Activated naive CD4-positive, alpha-beta T cell (primary cell): ENCODE measurements around the gene ANKRD23.
A peak's percentile ranks its signal among the peaks of the same experiment; 100 is the strongest.
"Not testable (repeated sequence)": the region's sequence is repeated elsewhere in the genome, so short reads cannot be mapped to it uniquely, and the experiment has no call there.

Experiments used
- DNase-seq, 4 experiments: peaks; one replicate each; lab custom pipeline; 2025; lab: John Stamatoyannopoulos, UW

ANKRD23 gene

DNA sequence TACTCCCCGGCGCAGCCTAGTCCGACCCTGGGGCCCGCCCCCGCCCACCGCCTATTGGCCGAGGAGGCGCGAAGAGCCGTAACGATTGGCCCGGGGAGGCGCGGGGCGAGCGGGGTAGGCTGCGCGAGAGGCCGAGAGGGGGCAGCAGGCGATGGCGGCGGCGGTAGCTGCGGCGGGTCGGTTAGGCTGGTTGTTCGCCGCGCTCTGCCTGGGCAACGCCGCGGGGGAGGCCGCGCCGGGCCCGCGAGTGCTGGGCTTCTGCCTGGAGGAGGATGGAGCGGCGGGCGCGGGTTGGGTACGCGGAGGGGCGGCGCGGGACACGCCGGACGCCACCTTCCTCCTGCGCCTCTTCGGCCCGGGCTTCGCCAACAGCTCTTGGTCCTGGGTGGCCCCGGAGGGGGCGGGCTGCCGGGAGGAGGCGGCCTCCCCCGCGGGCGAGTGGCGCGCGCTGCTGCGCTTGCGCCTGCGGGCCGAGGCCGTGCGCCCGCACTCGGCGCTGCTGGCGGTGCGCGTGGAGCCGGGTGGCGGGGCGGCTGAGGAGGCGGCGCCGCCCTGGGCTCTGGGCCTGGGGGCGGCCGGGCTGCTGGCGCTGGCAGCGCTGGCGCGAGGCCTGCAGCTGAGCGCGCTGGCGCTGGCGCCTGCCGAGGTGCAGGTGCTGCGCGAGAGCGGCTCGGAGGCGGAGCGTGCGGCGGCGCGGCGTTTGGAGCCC lies 27.5 kb downstream of the ANKRD23 start, which contains the start of gene CNNM3:
TSS of gene CNNM3 (plus strand) at position 142 of the 709 bp plus-strand sequence. CDS start at position 152, 10 bp downstream.
- DNase-seq = peak; percentile 88 to 96 (median 92)

DNA sequence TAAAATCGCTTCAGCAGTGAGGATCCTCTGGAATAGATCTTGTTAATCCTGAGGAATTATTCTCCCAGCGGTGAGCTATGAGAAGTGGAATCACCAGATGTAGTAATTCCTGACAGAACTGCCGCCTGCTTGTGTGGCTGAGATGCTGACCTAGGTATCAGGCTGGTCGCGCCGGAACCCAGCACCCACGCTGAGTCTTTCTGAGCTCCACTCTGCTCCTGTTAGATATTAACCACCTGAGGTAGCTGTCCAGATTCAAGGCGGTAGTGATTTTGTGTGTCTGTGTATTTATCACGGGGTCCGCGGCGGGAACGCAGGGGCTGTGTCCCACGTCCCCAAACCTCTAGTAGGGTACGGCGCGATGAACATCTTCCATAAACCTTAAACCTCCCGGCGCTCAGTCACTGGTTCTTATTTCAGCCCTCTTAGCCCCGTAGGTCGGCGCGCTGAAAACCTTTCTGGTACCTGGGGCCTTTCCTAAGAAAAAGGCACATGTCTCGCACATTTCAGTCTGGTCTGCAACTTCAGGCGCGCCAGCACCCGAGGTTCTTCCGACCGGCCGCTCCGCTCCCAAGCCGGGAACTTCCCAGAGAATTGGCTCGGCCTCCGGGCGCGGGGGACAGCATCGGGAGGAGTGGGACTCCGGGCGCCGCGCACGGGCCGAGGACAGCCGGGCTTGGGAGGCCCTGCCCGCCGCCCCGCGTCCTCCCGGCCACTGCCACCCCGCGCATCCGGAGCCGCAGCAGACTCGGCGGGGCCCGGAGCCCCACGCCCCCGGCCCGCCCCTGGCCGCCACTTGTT lies 28.3 kb downstream of the ANKRD23 start:
- no peak for DNase-seq

DNA sequence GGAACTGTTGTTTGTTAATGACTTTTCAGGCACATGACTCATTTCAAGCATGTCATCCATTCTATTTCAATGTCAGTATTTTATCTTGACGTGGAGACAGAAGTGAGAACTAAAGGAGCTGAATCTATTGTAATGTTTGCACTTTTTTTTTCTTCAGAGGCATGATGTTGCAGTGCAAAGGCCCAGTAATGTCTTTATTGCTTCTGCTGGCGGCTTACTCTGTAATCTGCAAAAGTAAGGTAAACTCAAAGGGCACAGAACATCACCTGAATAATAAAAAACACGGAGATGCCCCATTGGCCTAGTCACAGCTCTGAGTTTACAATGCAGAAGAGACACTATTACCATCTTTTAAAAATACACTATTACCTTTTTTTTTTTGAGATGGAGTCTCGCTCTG lies 30.2 kb downstream of the ANKRD23 start:
- DNase-seq = no peak

DNA sequence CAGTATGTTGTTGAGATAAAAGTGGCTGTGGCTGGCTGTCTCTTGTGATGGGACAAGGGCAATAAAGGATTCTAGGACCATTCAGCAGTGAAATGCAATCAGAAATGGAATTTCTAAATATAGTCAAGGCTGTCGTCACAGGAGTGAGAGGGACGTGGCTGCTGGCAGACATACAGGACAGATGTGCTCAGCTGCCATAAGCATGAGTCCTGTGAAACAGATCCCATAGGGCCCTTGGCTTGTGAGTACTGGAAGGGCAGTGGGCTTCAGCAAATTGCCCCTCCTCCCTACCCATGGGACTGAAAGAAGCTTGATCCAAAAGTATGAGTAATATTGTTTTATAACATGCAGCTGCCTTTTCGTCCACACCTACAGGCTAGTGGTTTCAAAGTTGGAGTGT lies 31.9 kb downstream of the ANKRD23 start:
- no peak for DNase-seq

DNA sequence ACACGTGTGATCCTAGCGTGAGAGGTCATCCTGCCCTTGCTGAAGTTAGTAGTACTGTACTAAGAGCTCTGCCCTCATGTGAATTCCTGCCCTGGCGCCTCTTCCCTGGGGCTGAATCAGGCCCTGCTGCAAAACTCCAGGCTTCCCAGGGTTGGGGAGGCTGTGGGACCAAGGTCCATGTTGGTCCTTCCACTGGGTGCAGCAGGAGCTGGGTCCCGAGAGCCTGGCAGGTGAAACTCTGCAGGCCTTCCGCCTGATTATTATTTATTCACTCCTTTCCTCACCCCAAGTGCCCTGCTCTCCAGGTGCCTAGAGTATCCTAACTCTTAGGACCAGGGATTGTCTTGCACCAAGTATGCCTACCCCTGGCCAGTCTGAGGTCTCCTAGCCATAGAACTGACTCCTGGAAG lies 33.0 kb downstream of the ANKRD23 start:
- no peak for DNase-seq

DNA sequence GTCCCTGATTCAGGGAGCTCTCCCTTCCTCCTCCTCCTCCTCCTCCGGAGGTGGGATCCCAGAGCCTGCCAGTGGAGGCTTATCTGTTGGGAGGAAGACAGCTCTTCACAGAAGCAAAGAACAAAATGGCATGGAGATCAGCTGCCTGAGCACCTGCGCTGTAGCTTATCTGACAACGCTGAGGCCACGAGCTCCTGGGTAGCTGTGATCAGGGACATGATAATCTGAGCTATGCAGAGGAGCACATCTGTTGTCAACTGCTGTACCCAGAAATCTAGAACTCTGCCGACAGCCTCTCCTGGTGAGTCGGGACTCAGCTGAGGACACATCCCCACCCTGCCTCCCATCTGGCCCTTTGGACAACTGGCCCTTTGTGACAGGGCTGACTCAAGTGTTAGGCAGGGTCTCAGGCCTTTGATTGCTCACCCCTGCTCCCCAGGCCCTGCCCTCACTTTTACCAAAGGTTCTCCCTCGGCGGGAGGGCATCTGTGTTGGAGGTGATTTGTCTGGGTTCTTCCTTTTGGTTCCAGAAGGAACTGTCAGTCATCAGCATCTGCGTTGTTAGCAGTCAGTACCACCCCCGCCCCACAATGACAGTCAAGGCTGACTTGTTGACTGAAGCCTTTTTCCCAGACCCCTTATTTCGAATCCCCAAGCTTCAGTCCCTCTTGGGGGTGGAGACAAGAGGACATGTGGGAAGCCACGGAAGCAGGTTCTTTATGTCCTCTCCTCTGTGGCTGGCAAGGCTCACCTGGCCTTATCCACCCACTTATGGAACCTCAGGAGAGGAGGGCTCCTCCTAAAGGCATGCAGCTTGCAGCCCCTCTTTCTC lies 33.7 kb downstream of the ANKRD23 start:
- DNase-seq = no peak

DNA sequence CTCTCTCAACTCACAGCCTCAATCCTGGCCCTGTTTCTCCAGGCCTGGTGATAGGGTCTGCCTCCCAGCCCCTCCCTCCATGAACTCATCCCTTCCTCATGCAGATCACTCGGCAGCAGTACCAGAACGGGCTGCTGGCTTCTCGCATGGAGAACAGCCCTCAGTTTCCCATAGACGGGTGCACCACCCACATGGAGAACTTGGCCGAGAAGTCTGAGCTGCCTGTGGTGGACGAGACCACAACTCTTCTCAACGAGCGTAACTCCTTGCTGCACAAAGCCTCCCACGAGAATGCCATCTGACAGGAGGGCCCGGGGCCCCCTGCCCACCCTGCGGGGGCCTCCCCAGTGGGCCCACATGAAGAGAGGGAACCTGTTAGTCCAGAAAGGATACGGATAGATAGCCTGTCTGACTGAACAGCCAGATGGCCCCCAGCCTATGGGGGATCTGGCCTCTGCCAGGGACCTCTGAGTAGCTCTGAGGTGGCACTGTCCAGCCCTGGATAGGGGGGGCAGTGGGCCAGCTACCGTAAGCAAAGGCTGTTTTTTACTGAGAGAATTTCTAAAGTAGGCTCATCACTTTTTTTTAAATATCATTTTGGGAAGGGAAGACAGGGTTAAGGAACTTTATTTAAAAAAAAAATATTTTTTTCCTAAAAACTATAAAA lies 34.5 kb downstream of the ANKRD23 start:
- no peak for DNase-seq

DNA sequence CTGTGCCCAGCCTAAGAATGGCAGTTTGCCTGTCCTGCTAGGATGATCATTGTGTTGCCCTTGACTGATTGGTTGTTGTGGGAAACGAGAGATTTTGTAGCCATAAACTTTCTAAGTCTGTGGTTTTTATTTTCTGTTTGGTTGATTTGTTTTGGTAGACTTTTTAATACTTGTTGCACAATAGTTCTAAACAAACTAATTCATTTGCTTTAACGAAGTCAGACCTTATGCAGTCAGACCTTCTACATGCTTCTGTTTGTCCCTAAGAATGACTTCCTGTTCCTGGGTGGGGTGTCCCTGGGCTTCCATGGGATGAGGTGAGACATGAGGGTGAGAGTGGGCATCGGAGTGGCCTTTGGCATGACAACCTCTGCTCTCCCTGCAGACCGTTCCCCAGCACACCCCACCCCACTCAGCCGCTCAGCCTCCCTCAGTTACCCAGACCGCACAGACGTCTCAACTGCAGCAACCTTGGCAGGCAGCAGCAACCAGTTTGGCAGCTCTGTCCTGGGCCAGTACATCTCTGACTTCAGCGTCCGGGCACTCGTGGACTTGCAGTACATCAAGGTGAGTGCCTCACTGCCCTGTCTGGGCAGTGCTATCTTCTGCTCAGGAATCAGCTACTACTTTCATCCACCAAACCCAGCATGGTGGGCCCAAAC lies 35.5 kb downstream of the ANKRD23 start:
- DNase-seq = no peak

DNA sequence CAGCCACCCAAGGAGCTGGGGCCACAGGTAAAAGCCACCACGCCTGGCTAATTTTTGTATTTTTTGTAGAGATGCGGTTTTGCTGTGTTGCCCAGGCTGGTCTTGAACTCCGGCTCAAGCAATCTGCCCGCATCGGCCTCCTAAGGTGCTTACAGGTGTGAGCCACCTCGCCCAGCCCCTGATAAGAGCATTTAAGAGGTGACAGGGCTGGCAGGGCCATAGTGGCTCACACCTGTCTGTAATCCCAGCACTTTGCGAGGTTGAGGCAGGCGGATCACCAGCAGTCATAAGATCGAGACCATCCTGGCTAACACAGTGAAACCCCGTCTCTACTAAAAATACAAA lies 36.7 kb downstream of the ANKRD23 start:
- DNase-seq = no peak

DNA sequence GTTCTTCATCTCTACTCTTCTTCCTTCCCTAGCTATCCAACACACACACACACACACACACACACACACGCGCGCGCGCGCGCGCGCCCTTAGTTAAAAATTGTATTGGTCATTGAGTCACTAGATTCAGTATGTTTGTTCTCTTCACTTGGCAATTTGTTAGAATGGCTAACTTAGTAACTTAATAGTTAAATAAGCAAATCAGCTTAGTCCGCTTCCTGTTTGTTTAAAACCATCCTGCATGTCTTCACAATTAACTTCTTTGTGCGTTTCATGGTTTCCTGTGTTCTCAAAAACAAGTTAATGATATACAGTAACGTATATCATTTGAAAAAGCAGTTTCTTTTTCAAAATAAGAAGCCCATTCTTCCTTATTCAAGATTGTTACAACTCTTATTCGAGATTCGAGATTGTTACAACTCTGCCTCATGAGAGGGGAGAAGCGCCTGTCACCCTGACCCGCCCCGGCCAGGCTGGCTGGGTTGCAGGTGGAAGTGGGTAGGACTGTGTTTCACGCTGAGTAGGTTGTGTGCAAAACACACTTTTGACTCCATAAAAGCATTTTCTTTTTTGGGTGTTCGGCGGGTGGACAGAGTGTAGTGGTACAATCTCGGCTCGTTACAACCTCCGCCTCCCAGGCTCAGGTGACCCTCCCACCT lies 37.2 kb downstream of the ANKRD23 start:
- DNase-seq = peak in 2 of 4 experiments; percentile 22 to 41

DNA sequence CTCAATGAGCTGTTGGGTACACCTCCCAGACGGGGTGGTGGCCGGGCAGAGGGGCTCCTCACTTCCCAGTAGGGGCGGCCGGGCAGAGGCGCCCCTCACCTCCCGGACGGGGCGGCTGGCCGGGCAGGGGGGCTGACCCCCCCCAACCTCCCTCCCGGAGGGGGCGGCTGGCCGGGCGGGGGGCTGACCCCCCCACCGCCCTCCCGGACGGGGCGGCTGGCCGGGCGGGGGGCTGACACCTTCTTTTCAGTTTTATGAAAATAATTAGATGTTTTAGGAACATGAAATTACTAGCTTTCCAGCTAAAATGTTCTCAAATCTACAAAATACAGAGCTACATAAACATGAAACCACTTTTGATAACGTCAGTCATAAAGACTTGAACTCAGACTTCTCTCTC lies 37.9 kb downstream of the ANKRD23 start:
- DNase-seq = not testable (repeated sequence)

DNA sequence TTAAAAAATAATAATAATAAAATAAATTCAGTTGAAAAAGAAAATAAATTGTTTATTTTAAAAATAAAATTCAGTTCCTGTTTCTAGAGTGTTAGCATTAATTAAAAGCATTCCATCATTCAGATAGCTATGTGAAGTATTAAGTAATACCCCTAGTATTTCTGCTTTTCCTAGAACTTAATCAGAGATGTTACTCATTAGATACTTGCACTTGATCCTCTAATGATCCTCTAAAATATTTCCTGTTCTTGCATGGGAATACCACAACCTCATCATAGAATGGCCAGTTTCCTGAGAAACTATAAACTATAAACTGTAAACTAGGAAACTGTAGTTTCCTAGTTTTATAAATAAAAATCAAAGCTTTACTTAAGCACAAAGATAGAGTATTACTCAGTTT lies 38.8 kb downstream of the ANKRD23 start:
- no peak for DNase-seq

DNA sequence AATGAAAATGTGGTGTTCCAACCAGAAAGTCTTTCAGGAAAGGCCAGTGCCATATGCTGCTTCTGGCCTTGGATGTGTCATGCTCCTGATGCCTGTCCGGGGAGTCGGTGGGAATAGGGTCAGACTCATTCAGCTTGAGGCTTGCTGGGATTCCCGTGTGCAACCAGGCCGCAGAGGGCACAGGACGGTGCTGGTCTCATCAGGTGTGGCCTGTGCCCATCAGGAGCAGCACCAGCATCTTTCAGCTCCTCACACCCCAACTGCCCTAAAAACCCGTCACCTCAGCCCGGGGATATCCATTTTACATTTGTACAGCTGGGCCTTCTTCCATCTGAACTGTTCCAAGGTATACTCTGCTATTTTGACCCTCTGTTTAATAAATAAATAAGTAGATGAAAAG lies 41.1 kb downstream of the ANKRD23 start:
- no peak for DNase-seq

DNA sequence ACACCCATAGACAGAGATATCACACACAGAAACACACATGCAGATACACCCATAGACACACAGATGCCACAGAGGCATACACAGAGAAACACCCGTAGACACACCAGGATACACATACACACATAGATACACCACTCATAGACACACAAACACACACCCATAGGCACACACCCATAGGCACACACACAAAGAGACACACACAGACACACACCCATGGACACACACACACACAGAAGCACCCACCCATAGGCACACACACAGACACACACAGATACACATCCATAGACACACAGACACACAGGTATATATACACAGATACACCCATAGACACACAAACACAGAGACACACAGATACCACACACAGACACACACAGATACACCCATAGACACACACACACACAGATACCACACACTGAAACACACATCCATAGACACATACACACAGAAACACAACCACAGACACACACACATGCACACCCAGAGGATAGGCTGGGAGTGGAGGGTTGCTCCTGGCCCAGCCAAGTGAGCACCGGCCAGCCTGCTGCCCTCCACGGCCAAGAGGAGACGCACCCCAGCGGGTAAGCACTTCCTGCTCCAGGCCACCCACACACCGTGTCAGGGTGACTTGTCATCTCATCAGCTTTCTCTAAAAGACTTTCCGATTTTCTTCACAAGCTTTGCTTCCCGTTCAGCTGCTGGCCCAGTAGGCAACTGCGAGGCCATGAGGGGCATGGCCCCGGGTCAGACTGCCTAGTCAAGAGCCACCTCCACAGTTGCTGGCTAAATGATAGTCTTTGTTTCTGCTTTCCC lies 41.8 kb downstream of the ANKRD23 start:
- no peak for DNase-seq

DNA sequence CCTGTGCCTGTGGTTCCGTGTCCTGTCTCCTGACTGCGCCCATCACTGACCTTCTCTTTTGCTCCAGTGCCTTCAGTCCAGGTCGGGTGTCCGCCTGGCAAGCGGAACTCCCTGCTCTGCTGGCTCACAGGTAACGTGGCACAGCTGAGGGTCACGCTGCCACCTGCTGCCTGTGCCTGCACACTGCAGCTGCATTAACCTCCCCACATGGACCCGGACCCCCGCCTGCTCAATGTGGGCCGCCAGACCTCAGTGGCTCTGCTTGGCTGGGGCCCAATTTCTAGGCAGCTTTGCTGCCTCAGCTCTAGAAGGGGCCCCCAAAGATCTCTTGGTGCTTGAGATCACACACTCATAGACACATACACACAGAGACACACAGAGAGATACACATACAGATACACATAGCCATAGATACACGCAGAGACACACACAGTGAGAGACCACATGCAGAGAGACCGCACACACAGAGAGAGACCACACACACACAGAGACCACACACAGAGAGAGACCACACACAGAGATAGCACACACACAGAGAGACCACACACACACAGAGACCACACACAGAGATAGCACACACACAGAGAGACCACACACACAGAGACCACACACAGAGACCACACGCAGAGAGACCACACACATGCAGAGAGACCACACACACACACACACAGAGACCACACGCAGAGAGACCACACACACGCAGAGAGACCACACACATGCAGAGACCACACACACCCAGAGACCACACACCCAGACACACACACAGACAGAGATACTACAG lies 42.6 kb downstream of the ANKRD23 start:
- DNase-seq = peak; percentile 41 to 67 (median 50)

DNA sequence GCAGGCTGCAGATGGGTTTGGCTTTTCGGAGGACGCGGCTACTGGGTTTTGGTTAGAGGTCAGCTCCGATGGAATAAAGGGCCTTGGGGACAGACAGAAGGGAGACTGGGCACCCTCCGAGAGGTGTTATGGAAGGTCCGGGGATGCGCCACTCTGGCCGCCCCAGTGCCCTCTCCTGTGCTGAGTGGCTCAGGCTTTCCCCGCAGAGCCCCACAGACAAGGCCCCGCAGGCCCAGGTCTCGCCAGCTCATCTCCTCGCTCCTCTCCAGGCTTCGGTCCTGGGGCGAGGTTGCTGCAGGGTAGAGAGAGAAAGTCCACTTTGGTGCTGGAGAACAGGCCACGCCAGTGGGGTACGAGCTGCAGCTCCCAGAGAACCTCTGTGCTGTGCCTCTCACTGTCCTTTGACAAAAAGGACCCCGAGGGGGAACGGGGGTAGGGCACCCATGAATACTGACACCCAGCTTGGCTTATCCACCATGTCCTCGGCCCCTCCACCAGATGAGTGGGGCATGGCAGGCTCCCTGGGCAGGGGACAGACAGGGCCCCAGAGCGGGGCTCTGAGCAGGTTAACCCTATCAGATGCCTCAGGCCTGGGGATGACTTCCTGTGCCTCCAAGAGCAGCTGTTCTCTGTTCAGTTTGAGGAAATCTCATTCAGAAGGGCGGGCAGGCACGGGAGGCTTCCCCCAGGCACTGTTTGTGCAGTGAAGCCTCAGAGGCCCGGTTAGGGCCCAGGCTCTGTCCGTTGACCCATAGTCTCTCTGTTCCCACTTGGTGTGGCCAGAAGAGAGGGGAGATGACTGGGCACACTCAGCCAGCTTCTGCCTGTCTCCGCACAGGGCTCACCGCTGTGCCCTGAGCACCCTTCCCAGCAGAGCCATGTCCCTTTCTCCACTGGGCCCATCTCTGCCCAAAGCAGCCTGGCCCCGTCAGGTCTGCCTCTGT lies 43.5 kb downstream of the ANKRD23 start:
- no peak for DNase-seq

DNA sequence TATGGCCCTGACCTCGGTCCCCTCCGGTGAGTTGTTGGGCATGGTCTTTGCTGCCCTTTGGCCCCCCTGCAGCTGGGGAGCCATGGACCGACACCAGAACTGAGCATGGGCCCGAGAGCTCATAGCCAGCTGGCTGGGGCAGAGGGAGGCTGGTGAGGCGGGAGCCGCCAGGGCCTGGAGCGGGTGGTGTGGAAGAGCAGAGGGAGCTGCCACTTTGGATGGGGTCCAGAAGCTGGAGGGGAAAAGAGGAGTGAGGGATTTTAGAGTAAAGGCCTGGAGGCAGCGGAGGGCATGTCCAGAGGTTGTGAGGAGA lies 44.2 kb downstream of the ANKRD23 start:
- DNase-seq = no peak
